Omental fat pad (tissue), 4 donors: ENCODE results near the gene ARHGAP31. TPM values are rescaled to one million over a fixed set of nuclear protein-coding genes. Genes with fewer than 3 reads are reported as not detected.

Source experiments
- ATAC-seq: fragments of 150-250 bp; one replicate; pipeline ENCODE4 v1.9.1; 2016; ENCODE audit warnings: mild to moderate bottlenecking, moderate library complexity; ENCODE audit not compliant: low FRiP score
- DNase-seq: peaks from one replicate; pipeline ENCODE4 v3.0.0-alpha.2; 2019; ENCODE audit warnings: low spot score
- CTCF ChIP-seq, 3 donors: fragments of 450-650 bp; IDR thresholded peaks; one replicate each; pipeline ENCODE4 v1.5.1; 2016 to 2017; ENCODE audit warnings: antibody characterized with exemption in 3 of 3, mild to moderate bottlenecking in 3 of 3, moderate library complexity in 2 of 3
- total RNA-seq, 4 donors: library from RNA; depleted of rRNA; stranded (reverse); fragments of >200 nt; gene quantifications; one replicate each; pipeline ENCODE4 v1.1.0, GENCODE V29; 2016

The ARHGAP31 gene
- total RNA-seq, 4 donors from 2014 or later: 14.4 to 61.2 (median 36.6) TPM

GRCh38 chr3:119311081-119311925 lies 17.1 kb downstream of the ARHGAP31 start:
- no peak for TF ChIP-seq CTCF (IDR thresholded peaks at IDR 0.05)
- ATAC-seq: no peak
- no peak for DNase-seq

GRCh38 chr3:119313461-119313860 lies 19.3 kb downstream of the ARHGAP31 start:
- TF ChIP-seq CTCF (IDR thresholded peaks at IDR 0.05): no peak
- DNase-seq (no peak), ATAC-seq (no peak)

GRCh38 chr3:119314821-119315220 lies 20.6 kb downstream of the ARHGAP31 start:
- DNase-seq: no peak
- no peak for TF ChIP-seq CTCF (IDR thresholded peaks at IDR 0.05)
- no peak for ATAC-seq

- no peak for TF ChIP-seq CTCF (IDR thresholded peaks at IDR 0.05)
- ATAC-seq: no peak
Measured at GRCh38 chr3:119315600-119316312, 21.6 kb downstream of the ARHGAP31 start.

GRCh38 chr3:119316313-119316670 lies 22.1 kb downstream of the ARHGAP31 start:
- TF ChIP-seq CTCF (IDR thresholded peaks at IDR 0.05): no peak
- DNase-seq (no peak), ATAC-seq (no peak)

More at GRCh38 chr3:119315600-119316312, 21.6 kb downstream of the ARHGAP31 start:
- no peak for DNase-seq

- TF ChIP-seq CTCF (IDR thresholded peaks at IDR 0.05): no peak
- ATAC-seq (no peak), DNase-seq (no peak)
Measured at GRCh38 chr3:119318876-119319275, 24.7 kb downstream of the ARHGAP31 start.
